ENCODE results near the gene KRT2. TPM values are rescaled to one million over a fixed set of nuclear protein-coding genes. Genes with fewer than 3 reads are reported as not detected.

KRT2 gene
- total and polyA plus RNA-seq, 2 donors (not counting 3 experiments of a cell fraction or from before 2014, with no cell fraction given), result not detected

DNA sequence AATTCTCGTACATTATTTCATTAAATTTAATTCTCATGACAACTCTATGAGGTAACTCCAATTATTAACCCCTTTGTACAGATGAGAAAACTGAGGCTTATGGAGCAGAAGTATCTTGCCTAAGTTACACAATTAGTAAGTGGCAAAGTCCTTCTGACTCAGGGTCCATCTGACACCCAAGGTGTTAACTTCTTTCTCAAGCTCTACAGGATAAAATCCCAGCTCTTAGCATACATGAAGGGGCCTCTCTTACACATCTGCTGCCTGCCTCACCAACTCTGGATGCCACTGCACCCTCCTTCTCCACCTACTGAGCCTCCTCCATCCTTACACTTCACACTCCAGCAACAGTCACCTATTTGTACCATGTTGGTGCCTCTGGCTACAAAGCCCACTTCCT is 46.5 kb downstream of the KRT2 start:
- Histone ChIP-seq H3K79me2 (ENCODE audit: control insufficient read depth, insufficient read depth, low read length) (no peaks in the 10 kb centered on the region), H3K4me1 (ENCODE audit: control insufficient read depth, extremely low read depth, insufficient read depth, low read length) (no peaks in the 10 kb centered on the region), H2AFZ (ENCODE audit: low read depth, low read length) (no peak overlapping the region), H3K4me3 (replicated peaks in 1 of 3; ENCODE audit: insufficient read depth in 1 of 3, low read depth in 1 of 3, low read length in 3 of 3) (no peak overlapping the region), H3K9me1 (replicated peaks; ENCODE audit: control insufficient read depth, extremely low read depth, insufficient read depth, low read length) (no peaks in the 10 kb centered on the region), H4K20me1 (replicated peaks; ENCODE audit: control insufficient read depth, extremely low read depth, insufficient read depth, low read length) (no peaks in the 10 kb centered on the region), H3K27ac (ENCODE audit: insufficient read depth, low read depth, low read length) (no peak overlapping the region), H3K9ac (replicated peaks; ENCODE audit: extremely low read depth, insufficient read depth, low read length) (no peak overlapping the region), H3K9me3 (replicated peaks; ENCODE audit: control insufficient read depth, insufficient read depth, low read length) (no peaks in the 10 kb centered on the region), H3K4me2 (ENCODE audit: insufficient read depth, low read length) (no peak overlapping the region), H3K27me3 (ENCODE audit: control insufficient read depth in 2 of 2, insufficient read depth in 2 of 2, low read length in 2 of 2) (peaks cover 10 to 25% of the 10 kb centered on the region in 2 experiments), H3K36me3 (ENCODE audit: control insufficient read depth in 2 of 2, extremely low read depth in 1 of 2, insufficient read depth in 2 of 2, low read length in 2 of 2) (no peaks in the 10 kb centered on the region)
- ChIA-PET CTCF (no interaction called here), POLR2A (no interaction called here)
- DNase-seq (ENCODE audit: low read depth, low spot score), result no peak
- dilution Hi-C loops (cut with MboI; ENCODE audit: extremely low pct_ligation_motif_present, low sequenced_read_pairs) (no loop called here), intact Hi-C loops (cut with micrococcal nuclease) (no loop called here)
- no peak for TF ChIP-seq MYC (IDR thresholded peaks at IDR 0.05; ENCODE audit: low read depth, low read length)
- TF ChIP-seq, protein P1, sequence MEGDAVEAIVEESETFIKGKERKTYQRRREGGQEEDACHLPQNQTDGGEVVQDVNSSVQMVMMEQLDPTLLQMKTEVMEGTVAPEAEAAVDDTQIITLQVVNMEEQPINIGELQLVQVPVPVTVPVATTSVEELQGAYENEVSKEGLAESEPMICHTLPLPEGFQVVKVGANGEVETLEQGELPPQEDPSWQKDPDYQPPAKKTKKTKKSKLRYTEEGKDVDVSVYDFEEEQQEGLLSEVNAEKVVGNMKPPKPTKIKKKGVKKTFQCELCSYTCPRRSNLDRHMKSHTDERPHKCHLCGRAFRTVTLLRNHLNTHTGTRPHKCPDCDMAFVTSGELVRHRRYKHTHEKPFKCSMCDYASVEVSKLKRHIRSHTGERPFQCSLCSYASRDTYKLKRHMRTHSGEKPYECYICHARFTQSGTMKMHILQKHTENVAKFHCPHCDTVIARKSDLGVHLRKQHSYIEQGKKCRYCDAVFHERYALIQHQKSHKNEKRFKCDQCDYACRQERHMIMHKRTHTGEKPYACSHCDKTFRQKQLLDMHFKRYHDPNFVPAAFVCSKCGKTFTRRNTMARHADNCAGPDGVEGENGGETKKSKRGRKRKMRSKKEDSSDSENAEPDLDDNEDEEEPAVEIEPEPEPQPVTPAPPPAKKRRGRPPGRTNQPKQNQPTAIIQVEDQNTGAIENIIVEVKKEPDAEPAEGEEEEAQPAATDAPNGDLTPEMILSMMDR (IDR thresholded peaks at IDR 0.05; ENCODE audit: extremely low read depth in 1 of 2, insufficient read depth in 1 of 2, low read depth in 1 of 2, low read length in 2 of 2), result no peak
- no peak for TF ChIP-seq FOS (IDR thresholded peaks at IDR 0.05; ENCODE audit: borderline replicate concordance, insufficient read depth, low read length)
- TF ChIP-seq, protein P2, sequence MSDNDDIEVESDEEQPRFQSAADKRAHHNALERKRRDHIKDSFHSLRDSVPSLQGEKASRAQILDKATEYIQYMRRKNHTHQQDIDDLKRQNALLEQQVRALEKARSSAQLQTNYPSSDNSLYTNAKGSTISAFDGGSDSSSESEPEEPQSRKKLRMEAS (IDR thresholded peaks at IDR 0.05; ENCODE audit: insufficient read depth, insufficient read length), result no peak
- TF ChIP-seq POLR2A (IDR thresholded peaks at IDR 0.05; ENCODE audit: low read depth, low read length), result no peak
- TF ChIP-seq GATA2 (IDR thresholded peaks at IDR 0.05; ENCODE audit: insufficient read depth, insufficient read length, low read depth, low read length), result no peak
- BruUV-seq (replicated peaks), result no TSS peak
- no peak for FAIRE-seq

- ChIA-PET POLR2A (no interaction called here), CTCF (no interaction called here)
- dilution Hi-C loops (cut with MboI; ENCODE audit: extremely low pct_ligation_motif_present, low sequenced_read_pairs) (no loop called here), intact Hi-C loops (cut with micrococcal nuclease) (no loop called here)
- H3K4me2 ChIP-seq (ENCODE audit: insufficient read depth, low read length), result no peak overlapping the region
- no peaks in the 10 kb centered on the region for H3K9me1 ChIP-seq (replicated peaks; ENCODE audit: control insufficient read depth, extremely low read depth, insufficient read depth, low read length)
- H3K9me3 ChIP-seq (replicated peaks; ENCODE audit: control insufficient read depth, insufficient read depth, low read length), result no peaks in the 10 kb centered on the region
- no peaks in the 10 kb centered on the region for H3K79me2 ChIP-seq (ENCODE audit: control insufficient read depth, insufficient read depth, low read length)
- peaks cover 12 to 30% of the 10 kb centered on the region in 2 experiments for H3K27me3 ChIP-seq (ENCODE audit: control insufficient read depth in 2 of 2, insufficient read depth in 2 of 2, low read length in 2 of 2)
- TF ChIP-seq EZH2 (IDR thresholded peaks at IDR 0.05; ENCODE audit: borderline replicate concordance, low read depth, low read length, severe bottlenecking) (no peak), MYC (IDR thresholded peaks at IDR 0.05; ENCODE audit: low read depth, low read length) (no peak), POLR2AphosphoS5 (IDR thresholded peaks at IDR 0.05; ENCODE audit: insufficient read depth, low read depth, low read length) (no peak), GATA2 (IDR thresholded peaks at IDR 0.05; ENCODE audit: insufficient read depth, insufficient read length, low read depth, low read length) (no peak), FOS (IDR thresholded peaks at IDR 0.05; ENCODE audit: borderline replicate concordance, insufficient read depth, low read length) (no peak), POLR2A (IDR thresholded peaks at IDR 0.05; ENCODE audit: low read depth, low read length) (no peak), JUN (IDR thresholded peaks at IDR 0.05; ENCODE audit: borderline replicate concordance, insufficient read depth, insufficient read length, low read depth) (no peak)
- TF ChIP-seq, protein P2 (IDR thresholded peaks at IDR 0.05; ENCODE audit: insufficient read depth, insufficient read length), result no peak
- TF ChIP-seq, protein P1 (IDR thresholded peaks at IDR 0.05; ENCODE audit: extremely low read depth in 1 of 2, insufficient read depth in 1 of 2, low read depth in 1 of 2, low read length in 2 of 2), result no peak
- no peak overlapping the region for H3K27ac ChIP-seq (ENCODE audit: insufficient read depth, low read depth, low read length)
- FAIRE-seq (no peak), DNase-seq (ENCODE audit: low read depth, low spot score) (no peak)
- no TSS peak for BruUV-seq (replicated peaks)
- H3K36me3 ChIP-seq (ENCODE audit: control insufficient read depth in 2 of 2, extremely low read depth in 1 of 2, insufficient read depth in 2 of 2, low read length in 2 of 2), result no peaks in the 10 kb centered on the region
- no peaks in the 10 kb centered on the region for H3K4me1 ChIP-seq (ENCODE audit: control insufficient read depth, extremely low read depth, insufficient read depth, low read length)
- no peak overlapping the region for H3K4me3 ChIP-seq (replicated peaks in 1 of 3; ENCODE audit: insufficient read depth in 1 of 3, low read depth in 1 of 3, low read length in 3 of 3)
- H2AFZ ChIP-seq (ENCODE audit: low read depth, low read length), result no peak overlapping the region
- H3K9ac ChIP-seq (replicated peaks; ENCODE audit: extremely low read depth, insufficient read depth, low read length), result no peak overlapping the region
- H4K20me1 ChIP-seq (replicated peaks; ENCODE audit: control insufficient read depth, extremely low read depth, insufficient read depth, low read length), result no peaks in the 10 kb centered on the region
Measured at GRCh38 chr12:52604859-52605258, 47.2 kb downstream of the KRT2 start.

Data from endothelial cell of umbilical vein (primary cell).